ENCODE data around the gene DNMBP.
"Not testable (repeated sequence)": the region's sequence is repeated elsewhere in the genome, so short reads cannot be mapped to it uniquely, and the experiment has no call there.

The DNMBP gene

DNA sequence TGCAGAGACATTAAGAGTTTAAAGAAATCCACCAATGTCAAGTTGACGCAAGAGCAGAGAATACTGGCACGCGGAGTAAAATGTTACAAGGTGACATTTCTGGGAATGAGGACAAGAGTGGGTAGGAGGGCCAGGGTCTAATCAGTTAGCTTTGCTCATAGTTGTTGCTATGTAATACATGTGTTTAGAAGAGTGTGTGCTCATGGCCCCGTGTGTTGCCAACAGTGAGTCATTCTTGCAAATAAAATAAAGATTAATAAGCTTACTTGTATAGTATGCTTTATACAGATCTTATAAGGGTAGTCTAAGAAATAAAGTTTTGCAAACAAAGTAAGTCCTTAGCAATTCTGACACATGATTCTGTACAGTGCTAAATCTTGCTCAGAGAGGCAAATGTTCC, 64.5 kb downstream of the DNMBP start:
- no peak for DNase-seq

GRCh38 chr10:99944860-99945259, 64.9 kb downstream of the DNMBP start:
- DNase-seq, result no peak

DNA sequence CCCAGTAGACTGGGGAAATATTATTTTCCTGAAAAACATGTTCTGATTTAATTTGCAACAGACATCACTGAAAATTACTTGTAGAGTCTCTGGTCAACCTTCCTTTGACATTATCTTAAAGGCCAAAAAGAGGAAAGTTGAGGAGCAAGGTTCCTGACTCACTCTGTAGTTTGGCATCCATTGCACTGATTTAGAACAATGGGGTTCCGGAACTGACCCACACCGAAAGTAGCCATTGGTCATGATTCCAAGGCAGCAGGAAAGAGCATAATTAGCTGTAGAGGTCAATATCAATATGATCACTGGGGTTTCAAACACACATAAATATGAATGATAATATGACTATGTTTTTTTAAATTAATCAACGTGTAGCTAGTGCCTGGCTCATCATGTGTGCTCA, 65.8 kb downstream of the DNMBP start:
- no peak for DNase-seq

DNA sequence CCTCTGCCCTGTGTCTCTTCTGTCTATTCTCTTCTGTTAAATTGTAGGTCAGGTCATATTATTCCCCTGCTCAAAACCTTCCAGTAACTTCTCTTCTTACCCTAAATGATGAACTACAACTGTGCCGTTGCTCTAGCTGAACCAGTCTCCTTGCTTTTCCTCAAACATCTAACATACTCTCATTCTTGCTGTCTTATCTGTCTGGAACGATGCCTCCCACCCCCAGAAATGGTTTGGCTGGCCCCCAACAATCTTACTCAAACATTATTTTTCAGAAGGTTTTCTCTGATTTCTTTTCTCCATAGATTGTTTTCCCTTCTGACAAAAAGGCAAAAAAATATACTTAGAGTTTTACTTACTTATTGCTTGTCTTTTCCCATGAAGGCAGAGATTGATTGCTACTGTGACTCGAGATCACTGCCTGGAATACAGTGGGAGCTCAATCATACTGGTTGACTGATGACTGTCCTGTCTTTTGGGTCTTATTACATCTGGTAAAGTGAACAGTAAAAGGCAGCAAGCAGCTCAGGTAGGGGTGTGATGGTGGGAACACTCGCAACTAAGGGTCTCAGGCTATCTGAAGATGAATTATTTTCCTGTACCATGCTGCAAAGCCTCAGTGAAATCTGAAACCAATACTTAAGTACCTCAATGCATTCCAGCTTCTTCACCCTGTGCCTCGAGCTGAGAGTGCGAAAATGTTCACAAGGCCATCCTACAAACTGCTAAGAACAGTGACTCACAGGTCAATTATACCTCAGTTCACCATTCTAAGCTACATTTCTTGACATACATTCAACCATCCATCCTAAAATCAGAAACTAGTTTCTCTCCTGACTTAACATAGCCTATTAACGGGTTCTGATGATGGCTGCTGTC, 67.6 kb downstream of the DNMBP start:
- no peak for DNase-seq

DNA sequence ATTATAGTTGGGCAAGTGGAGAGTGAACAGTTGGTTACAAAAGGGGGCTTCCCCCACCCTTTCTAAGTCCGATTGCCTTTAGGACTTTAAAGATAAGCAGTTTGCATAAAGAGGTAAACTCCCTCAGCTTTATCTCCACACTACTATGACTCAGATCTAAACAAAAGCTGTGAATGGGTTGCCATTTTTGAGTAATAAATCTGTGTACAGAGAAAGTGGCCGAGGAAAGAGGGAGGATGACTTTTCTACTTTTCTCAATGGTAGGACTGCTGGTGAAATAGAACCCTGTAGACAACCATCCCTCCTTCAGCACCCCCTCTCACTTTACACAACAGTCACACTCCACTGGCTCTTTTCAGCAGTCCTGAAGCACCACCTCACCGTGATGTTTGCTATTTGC, 71.2 kb downstream of the DNMBP start:
- DNase-seq, result no peak

GRCh38 chr10:99937630-99938029, 72.1 kb downstream of the DNMBP start:
- no peak for DNase-seq

DNA sequence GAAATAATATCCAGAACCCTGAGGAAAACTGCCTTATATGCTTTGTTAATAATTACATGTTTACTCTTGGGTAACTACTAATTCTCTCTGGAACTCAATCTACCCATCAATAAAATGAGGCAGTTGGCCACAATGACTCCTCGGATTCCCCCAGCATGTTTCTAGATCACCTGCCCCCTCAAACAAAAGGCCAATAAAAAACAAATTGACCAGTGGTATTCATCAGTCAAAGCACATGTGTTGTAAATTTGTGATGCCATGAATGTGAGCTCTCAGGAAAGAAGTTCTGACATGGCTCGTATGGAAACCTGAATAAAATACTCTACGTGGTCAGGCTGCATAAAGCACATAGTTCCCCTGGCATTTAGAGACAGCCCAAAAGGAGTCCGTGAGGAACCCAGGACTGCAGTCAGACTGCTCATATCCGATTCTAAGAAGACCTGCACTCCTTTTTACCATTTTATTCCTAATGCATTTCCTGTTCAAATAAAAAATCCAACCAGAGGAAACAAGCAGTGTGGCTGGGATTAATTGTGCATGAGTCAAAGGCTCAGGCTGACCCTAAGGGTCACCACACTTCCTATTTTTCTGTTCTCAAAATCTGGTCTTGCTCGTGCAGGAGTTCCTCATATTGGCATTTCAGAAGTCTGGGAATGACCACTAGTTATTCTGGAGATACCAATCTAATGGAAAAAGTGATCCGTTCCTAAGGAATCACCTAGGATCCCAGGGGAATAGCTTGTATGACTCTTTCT, 77.4 kb downstream of the DNMBP start:
- not testable (repeated sequence) for DNase-seq

GRCh38 chr10:99930731-99931550, 78.8 kb downstream of the DNMBP start:
- no peak for DNase-seq

DNA sequence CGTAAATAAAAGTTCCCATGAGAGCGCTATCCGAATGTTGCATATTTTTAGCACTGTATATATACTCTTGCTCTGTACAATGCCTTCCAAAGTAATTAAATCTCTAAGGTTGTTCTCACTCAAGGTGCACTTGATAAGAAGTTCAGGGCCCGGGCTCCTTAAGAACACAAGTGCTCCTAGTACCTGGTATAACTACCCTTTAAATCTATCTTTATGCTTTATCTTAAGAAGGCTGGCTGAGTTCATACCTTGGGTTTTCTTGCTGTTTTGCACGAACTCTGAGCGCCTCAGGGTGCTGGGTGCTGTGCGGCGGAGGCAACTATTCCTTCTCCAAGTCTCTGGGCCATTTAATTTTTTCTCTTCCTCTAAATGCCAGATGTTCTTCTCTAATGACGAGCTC, 80.4 kb downstream of the DNMBP start:
- no peak for DNase-seq

DNA sequence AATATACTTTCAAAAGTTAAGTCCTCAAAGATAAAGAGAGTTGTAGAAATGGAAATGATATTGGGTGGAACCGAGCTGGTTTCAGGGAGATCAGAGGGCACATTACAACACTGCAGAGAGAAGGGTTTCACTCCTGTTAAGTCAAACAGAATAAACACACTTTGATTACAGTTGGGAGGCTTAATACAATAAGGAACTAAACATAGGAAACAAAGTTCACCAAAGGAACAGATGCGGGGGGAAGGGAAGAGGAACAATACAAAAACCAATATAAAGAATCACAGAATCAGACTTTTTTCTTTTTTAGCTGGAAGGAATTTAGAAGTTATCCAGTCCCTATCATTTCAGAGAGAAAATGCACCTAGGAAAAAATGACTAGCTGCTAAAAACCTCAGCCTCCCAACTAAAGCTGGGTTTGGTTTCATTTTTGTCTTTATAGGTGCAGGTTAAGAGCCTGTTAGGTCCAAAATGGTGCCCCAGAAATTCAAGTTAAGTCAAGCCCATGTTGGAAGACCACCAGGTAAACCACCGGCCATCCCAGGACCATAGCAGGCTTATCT, 81.9 kb downstream of the DNMBP start:
- DNase-seq, result peak; percentile 44 to 80 (median 58)

DNA sequence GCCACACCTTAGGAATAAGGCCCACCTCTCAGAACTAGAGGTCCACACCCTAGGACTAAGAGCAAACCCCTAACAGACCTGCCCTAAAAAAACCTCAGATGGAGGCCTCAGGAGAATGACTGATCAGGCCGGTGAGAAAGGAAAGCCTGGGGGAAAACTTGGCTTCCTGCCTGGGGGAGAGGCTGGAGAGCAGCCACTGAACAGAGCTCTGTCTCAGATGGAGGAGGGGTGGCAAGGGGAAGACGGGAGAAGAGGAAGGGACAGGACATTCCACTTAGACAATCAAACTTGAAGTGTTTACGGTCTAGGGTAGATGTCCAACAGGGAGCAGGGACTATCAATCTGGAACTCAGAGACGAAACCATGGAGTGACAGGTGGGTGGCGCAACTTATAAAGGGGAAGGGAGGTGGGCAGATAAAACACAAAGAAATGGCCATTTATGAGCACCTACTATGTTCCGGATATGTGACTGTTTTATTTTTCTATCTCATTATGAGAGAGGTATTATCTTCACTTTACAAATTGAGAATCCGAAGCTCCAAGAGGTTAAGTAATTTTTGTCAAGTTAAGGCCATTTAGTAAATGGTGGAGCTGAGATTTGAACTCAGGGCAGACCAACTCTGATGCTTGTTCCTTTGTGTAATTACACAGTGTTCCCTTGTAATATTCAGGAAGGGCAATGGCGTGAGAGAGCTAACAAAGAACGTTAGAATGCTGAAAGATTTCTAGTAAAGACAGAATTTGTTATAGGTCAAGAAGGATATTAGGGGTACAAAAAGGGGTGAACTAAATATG, 82.6 kb downstream of the DNMBP start:
- DNase-seq, result peak in 3 of 4 experiments; percentile 8 to 33 (median 15)

- DNase-seq, result no peak
Observed at GRCh38 chr10:99924451-99925255, 85.1 kb downstream of the DNMBP start.

DNA sequence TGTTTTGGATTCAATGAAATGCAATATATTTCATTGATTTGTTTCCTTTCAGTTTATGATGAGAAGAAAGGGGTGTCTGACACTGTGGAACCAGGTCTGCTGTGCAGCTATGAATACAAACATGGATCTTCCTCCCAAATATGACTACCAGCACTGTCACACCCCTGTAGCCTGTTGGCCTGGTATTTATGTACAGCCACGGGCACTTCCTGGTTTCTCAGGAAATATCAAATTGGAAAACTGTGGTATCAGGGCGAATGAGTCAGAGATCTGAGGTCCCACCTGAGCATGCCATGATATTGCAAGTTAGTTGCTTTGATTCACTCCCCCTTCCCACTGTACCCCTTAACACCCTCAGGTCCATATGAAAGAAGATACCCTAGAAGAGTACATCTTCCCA, 87.8 kb downstream of the DNMBP start:
- peak in 2 of 4 experiments; percentile 21 to 22 for DNase-seq

- DNase-seq, result no peak
Observed at GRCh38 chr10:99920901-99921300, 88.8 kb downstream of the DNMBP start.

DNA sequence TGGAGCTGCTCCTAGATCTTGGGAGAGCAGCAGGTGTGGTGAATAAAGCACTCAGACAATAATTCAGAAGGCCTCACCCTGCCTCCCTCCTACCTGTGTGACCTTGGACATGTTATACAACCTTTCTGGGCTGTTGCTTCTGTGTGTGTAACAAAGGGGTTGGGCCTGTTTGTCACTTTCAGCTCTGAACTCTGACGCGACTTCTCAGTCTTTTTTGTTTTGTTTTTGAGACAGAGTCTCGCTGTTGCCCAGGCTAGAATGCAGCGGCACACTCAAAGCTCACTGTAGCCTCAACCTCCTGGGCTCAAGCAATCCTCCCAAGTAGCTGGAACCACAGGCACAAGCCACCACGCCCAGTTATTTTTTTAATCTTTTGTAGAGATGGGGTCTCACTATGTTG, 89.3 kb downstream of the DNMBP start:
- no peak for DNase-seq

- DNase-seq, result no peak
Observed at GRCh38 chr10:99917963-99918825, 91.6 kb downstream of the DNMBP start.

DNA sequence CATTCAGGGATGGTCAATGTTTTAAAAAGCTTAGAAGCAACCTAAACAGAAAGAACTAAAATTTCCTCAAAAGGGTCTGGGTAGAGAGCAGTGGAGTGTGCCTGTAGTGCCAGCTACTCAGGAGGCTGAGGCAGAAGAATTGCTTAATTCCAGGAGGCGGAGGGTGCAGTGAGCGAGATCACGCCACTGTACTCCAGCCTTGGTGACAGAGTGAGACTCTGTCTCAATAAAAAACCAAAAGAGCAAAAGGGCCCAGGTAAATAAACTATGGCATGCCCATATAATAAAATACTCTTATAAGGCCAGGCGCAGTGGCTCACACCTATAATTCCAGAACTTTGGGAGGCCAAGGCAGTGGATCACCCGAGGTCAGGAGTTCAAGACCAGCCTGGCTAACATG, 93.0 kb downstream of the DNMBP start:
- DNase-seq, result no peak

- DNase-seq, result no peak
Observed at GRCh38 chr10:99915414-99915813, 94.3 kb downstream of the DNMBP start.

GRCh38 chr10:99914236-99914635, 95.5 kb downstream of the DNMBP start:
- no peak for DNase-seq

GRCh38 chr10:99913831-99914235, 95.9 kb downstream of the DNMBP start:
- no peak for DNase-seq

All from suppressor macrophage (primary cell).